ENCODE results near the gene RABGAP1L.

DNA sequence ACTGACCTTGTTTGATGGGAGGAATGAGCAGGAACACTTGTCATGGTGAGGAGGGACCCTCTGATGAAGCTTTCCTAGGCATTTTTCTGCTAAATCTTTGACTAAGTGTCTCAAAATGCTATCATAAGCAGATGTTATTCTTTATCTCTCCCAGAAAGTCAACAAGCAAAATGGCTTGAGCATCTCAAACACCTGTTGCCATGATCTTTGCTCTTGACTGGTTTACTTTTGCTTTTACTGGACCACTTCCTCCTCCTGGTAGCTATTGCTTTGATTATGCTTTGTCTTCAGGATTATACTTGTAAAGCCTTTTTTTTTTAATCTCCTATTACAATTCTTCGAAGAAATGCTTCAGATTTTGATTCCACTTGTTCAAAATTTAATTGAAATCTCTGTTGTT, 445.9 kb downstream of the RABGAP1L start:
- no peak for TF ChIP-seq POLR2A (IDR thresholded peaks at IDR 0.05; ENCODE audit: low read length)
- no peak for TF ChIP-seq GATA1 (IDR thresholded peaks at IDR 0.05; ENCODE audit: low read depth, low read length)

Measured in erythroblast (primary cell).